GM18502 (cell line): ENCODE measurements around the gene TFDP1.

Experiments used
- ATAC-seq: cut with Tn5 transposase; IDR thresholded peaks from one replicate; pipeline ENCODE4 v1.9.1; 2021; ENCODE audit warnings: mild to moderate bottlenecking; ENCODE audit not compliant: unreplicated experiment, poor library complexity

The TFDP1 gene, protein sequence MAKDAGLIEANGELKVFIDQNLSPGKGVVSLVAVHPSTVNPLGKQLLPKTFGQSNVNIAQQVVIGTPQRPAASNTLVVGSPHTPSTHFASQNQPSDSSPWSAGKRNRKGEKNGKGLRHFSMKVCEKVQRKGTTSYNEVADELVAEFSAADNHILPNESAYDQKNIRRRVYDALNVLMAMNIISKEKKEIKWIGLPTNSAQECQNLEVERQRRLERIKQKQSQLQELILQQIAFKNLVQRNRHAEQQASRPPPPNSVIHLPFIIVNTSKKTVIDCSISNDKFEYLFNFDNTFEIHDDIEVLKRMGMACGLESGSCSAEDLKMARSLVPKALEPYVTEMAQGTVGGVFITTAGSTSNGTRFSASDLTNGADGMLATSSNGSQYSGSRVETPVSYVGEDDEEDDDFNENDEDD

GRCh38 chr13:113584205-113584869, at the start of gene TFDP1:
TFDP1 (plus strand) TSS chr13:113584753; CDS start chr13:113585838, 1,085 bp downstream.
- peak; percentile 87 for ATAC-seq

- ATAC-seq: no peak
These were observed 49.2 kb upstream of the TFDP1 start for GRCh38 chr13:113535381-113535781.

DNA sequence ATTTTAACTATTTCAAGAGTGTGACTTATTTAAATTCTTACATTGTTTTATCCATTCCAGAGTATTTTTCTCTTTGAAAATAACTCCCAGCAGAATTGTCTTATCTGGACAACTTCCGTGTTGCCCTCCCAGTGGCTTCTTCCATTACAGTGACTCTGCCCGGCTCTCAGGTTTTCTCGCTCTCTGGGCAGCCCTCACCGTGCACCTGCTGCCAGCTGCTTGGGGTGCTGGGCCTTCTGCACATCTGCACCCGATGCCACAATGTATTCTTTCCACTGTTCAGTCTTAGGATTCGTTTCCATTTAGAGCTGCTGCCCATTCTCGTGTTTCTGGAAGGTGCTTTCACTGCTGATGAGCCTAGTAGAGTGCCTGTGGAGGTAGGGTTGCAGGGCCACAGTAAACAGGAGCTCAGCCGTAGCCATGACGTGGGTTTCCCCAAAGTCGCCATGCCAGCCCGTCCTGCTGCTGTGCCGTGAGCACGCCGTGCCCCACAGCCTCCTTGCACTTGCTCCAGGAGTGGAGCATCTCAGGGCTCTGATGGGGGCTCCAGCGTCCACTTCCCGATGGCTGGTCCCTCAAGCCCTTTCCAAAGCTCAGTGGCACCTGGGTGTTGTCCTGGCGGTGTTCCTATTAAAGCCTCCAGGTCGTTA, 48.0 kb upstream of the TFDP1 start:
- no peak for ATAC-seq

- ATAC-seq: no peak
These were observed 47.3 kb upstream of the TFDP1 start for GRCh38 chr13:113537205-113537604.

DNA sequence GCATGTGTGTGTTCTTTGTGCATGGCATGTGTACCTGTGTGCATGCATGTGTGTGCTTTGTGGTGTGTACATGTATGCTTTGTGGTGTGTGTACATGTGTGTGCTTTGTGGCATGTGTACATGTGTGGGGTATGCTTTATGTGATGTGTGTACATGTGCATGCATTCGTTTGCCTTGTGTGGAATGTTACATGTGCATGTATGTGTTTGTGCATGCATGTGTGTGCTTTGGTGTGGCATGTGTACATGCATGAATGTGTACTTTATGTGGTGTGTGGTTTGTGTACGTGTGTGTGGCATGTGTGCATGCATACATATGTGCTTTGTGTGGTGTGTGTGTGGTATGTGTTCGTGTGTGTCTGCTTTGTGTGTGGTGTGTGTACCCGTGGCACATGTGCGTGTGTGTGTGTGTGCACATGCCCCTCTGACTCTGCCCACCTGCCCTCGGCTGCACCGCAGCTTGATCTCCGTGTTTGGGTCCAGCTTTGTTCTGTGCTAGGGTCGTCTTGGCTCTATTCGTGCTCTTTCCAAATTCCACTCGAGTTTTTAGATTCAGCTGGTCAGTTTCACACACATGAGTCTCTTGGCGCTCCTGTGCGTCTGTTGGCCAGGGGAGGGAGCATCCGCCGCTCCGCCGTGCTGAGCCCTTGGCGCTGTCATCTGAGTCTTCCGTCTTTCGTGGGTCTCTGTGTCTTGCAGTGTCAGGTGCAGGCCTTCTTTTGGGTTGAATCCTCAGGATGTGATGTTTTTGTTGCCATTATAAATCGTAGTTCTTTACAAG, 46.5 kb upstream of the TFDP1 start:
- no peak for ATAC-seq

GRCh38 chr13:113538689-113539058, 45.9 kb upstream of the TFDP1 start:
- no peak for ATAC-seq

DNA sequence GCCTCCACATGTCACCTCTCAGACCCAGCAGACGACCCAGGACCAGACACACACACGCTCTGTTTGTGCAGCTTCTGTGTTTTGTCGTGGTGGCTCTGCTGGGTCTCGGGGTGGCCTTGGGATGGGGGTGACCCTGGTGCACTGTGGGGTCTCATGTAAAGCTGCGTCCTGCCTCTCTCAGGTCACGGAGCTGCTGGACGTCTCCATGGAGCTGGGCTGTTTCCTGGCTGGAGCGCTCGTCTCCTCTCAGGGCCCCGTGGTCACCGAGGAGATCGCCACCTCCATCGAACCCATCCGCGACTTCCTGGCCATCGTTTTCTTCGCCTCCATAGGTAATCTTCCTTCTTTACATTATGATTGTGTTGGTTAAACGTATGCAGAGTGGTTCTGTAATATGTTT, 45.4 kb upstream of the TFDP1 start:
- no peak for ATAC-seq

DNA sequence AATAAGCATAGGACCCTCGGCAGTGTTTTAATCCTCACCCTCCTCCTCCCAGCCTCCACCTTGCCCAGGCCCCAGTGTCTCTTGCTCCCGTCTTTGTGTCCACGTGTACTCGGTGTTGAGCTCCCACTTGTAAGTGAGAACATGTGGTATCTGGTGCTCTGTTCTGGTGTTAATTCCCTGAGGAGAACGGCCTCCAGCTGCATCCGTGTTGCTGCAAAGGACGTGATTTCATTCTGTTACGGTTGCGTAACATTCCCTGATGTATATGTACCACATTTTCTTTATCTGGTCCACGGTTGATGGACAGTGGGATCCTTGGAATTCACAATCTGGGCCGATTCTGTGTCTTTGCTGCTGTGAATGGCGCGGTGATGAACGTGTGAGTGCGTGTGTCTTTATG, 44.7 kb upstream of the TFDP1 start:
- no peak for ATAC-seq

DNA sequence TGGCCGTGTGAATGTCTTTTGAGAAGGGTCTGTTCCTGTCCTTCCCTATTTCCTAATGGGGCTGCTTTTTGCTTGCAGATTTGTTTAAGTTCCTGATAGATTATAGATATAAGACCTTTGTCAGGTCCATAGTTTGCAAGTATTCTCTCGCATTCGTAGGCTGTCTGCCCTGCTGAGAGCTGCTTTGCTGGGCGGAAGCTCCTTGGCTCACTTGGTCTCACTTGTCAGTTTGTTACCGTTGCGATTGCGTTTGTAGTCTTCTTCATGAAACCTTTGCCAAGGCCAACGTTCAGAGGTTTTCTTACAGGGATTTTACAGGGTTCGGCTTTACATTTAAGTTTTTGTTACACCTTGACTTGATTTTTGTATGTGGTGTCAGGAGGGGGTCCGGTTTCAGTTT, 44.0 kb upstream of the TFDP1 start:
- ATAC-seq: no peak

GRCh38 chr13:113542751-113543424, 41.7 kb upstream of the TFDP1 start:
- no peak for ATAC-seq

GRCh38 chr13:113544071-113544891, 40.3 kb upstream of the TFDP1 start:
- no peak for ATAC-seq

- ATAC-seq: no peak
These were observed 39.7 kb upstream of the TFDP1 start for GRCh38 chr13:113544896-113545295.

- no peak for ATAC-seq
These were observed 39.1 kb upstream of the TFDP1 start for GRCh38 chr13:113545455-113545930.

GRCh38 chr13:113545931-113546516, 38.5 kb upstream of the TFDP1 start:
- ATAC-seq: no peak

- ATAC-seq: no peak
These were observed 37.8 kb upstream of the TFDP1 start for GRCh38 chr13:113546571-113547237.

DNA sequence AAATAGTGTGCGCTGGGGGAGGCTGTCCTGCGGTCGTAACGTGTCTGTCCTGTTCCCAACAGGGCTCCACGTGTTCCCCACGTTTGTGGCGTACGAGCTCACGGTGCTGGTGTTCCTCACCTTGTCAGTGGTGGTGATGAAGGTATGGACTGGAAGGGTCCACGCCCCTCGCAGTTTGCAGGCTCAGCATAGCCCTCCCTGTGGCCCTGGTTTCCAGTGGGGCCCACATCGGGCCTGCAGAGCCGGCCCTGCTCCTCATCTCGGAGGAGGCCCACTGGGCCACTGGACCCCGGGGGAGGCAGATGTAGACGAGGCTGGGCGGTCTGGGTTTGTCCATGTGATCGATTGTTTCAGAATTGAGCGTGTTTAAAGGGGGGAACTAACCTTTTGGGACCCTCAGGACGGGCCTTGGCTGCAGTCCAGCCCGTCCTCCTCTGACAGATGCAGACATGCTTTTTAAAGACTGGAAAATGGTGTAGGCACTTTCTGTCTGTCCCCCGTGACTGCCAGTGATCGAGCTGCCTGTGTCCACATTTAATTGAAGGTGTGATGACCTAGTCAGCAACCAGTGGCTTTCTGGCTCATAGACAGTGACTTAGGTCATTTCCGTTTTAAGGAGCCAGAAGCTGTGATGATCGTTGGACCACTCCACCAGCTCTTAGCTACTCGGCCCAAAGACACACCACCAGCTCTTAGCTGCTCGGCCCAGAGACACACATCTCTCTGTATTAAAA, 37.1 kb upstream of the TFDP1 start:
- no peak for ATAC-seq

DNA sequence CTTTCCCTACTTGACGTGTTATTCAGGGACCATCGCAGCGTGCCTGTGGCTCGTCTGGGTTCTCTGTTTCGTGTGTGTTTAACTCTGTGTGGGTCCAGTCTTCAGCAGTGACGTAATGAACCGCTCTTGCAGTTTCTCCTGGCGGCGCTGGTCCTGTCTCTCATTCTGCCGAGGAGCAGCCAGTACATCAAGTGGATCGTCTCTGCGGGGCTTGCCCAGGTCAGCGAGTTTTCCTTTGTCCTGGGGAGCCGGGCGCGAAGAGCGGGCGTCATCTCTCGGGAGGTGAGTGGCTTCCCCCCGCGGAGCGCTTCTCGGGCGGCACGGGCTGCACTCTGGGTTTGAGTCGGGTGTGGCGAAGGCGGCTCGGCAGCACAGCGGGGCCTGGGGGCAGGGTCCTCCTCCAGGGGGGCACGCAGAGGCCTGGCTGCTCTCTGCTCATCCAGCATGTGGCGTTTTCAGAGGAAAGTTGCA, 36.3 kb upstream of the TFDP1 start:
- ATAC-seq: no peak
